Activated naive CD4-positive, alpha-beta T cell treated with Interleukin-2 at 50 U/mL for 16 hours (primary cell): ENCODE results near the gene TCAIM.
A peak's percentile ranks its signal among the peaks of the same experiment; 100 is the strongest.

Experiments
- DNase-seq: peaks from one replicate; pipeline ENCODE4 v3.0.0-alpha.2; 2020

Gene TCAIM, protein sequence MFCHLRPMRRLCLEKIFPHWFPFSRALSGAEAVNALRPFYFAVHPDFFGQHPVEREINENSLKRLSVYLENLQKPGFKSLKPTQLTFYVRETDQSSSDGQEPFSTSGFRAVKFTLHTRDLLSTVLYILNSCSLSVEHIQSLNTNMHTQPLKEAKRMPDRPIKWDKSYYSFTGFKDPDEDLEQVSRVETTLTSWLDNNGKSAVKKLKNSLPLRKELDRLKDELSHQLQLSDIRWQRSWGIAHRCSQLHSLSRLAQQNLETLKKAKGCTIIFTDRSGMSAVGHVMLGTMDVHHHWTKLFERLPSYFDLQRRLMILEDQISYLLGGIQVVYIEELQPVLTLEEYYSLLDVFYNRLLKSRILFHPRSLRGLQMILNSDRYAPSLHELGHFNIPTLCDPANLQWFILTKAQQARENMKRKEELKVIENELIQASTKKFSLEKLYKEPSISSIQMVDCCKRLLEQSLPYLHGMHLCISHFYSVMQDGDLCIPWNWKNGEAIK

DNA sequence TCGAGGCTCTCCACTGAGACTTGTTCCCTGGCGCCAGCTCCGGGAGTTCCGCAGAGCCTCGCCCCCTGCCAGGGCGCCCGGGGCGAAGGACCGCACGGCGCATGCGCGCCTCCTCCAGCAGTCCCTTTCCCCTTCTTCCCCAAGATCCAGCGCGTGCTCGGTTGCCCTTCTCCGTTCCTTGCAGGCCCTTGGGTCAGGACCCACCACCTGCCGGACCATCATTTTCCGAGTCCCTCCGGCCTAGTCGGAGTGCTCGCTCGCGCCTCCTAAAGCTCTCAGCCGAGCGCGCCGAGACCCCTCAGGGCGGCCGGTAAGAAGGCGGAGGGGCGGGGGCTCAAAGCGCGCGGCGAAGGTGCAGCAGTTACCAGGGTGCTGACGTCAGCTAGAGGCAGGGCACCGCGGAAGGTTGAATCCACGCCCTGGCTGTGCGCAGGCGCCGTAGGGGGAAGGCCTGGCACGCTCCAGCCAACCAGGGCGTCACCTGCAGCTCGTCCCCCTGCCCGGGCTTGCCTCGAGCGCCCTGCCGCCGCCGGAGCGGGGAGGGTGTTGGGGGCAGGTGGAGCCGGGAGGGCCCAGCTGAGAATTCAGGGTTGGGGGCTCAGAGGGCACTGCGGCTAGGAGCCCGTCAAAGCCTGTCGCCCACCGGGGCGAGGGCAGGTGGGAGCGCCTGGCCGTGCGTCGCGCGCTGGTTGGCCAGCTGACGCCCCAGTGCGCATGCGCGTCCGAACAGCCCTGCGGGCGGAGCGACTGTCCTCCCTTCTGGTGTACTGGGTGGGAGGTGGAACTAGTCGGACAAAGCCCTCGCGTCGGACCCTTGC lies at the start of gene TCAIM:
TSS of gene TCAIM (plus strand) at position 757 of the 818 bp plus-strand sequence. CDS start 16,017 bp downstream, outside the sequence.
- peak; percentile 99 for DNase-seq

DNA sequence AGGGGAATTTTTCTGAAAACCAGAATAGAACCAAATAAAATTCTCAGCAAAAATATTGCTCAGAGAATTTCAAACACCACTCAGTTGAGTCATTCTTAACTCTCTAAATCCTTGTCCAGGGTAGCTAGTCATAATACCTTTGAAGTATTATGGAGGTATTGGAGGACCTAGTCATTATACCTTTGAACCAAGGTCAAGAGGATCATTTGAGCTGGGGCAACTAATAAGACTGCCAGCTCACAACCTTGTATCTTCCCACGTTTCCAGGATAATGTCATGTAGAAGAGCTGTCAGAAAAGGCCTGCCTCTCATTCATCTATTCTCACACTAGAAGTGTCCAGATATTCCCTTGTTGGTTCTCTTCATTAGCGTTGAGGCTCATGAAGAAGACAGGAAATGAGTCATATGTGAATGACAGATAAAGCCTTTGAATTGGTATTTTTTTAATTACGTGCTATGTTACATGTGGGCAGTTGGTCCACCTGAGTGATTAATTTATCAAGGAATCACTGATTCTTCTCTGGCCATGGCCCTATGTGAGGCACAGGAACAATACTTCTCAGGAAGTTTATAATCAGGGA lies 48.6 kb upstream of the TCAIM start:
- no peak for DNase-seq

DNA sequence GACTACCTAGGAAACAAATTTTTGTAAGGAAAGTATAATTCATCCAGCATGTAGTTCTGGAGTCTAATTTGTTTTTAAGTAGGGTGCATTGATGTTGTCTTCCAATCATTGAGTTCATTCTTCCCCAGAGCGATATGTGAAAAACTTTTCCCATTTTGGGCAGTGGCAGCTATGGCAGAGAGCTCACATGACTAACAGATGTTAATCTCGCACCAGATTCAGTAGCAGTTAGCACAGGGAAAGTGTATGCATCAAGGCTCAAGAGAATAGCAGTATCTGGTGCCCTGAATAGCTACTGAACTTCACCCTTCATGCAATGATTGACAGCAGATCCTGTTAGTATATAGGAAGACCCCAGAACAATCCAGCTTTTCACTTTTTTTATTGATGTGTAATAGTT lies 46.3 kb upstream of the TCAIM start:
- DNase-seq: no peak

DNA sequence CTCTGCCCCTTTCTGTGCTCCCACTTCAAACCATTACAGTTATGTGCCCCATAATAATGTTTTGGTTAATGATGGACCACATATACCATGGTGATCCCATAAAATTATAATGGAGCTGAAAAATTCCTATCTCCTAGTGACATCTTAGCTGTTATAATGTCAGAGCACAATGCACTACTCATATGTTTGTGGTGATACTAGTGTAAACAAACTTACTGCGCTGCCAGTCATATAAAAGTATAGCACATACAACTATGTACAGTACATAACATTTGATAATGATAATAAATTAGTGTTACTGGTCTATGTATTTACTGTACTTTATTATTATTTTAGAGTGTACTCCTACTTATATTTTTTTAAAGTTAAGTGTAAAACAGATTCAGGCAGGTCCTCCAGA lies 45.6 kb upstream of the TCAIM start:
- DNase-seq: no peak

DNA sequence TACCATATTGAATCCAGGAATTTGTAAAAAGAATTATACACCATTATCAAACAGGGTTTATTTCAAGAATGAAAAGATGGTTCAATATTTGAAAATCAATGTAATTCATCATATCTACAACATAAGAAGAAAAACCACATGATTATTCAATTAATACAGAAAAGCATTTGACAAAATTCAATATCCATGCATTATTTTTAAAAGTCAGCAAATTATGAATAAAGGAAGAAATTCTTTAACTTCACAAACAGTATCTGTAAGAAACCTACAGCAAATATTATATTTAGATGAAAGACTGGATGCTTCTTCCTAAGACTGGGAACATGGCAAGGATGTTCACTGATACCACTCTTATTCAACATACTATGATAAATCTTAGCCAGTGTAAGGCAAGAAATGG lies 41.3 kb upstream of the TCAIM start:
- no peak for DNase-seq

DNA sequence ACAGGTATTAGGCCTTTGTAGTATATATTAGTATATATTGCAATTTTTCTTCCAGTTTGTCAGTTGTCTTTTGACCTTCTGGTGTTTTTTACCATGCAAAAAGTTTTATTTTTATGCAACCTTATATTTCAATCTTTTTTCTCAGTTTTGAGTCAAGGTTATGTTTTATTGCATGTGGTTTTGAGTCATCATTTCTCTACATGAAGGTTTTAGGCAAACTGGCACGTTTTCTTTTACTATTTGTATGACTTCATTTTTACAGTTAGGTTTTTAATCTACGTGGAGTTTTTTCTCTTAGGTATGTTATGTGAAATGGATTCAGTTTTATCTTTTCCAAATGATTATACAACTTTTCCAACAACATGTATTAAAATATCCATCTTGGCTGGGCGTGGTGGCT lies 36.8 kb upstream of the TCAIM start:
- no peak for DNase-seq

DNA sequence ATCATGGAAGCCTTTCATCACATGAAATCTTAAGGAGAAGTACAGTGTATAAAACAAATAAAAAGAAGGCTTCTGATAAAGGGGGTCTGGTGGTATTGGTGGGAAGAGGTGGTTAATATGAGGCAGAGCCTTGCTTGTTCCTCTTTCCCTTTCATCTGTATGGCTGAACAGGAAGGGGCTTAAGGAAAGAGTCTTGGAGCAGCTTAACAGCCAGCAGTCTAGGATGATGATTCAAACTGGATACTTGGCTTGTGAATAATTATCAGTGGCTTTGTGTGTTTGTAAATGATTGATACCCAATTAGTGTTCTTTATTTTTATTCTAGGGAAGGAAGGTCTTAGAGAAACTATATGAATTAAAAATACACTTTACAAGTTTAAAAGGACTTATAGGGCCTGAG lies 29.1 kb upstream of the TCAIM start:
- DNase-seq: no peak

DNA sequence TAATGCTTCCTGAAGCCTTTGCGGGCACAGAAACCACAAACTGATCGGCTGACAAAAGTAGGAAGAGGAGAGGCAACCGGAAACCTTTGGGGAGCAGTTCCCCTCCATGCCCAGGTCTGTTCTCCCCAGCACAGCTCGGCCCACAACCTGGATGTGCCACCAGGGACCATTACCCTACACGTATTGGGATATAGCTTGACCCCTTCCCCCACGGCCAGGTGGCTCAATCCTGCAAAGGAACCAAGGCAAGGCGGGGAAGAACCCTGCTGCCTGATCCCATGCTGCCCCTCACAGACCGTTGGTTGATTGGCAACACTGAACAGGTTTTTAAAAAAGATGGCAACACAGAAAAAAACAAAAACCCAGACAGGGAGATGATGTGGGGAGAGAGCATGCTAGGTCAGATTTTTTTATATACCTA lies 19.7 kb upstream of the TCAIM start:
- no peak for DNase-seq

DNA sequence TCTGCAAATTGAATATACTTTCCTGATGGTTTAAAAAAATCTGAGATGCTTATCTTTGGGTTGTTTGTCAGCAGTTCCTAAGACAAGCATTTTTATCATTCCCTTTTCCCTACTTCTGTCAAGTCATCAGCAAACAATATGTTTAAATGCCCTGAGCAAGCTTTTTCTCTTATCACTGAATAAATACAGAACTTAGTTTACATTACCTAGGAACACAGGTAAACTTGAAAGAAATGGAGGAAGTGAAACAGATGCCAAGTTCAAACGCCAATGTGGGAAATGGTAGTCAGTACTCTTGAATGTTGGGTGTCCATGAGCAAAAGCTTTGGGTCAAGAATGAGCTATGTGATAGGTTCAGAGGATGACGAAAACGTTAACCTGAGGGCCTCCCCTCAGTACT lies 17.2 kb upstream of the TCAIM start:
- no peak for DNase-seq

DNA sequence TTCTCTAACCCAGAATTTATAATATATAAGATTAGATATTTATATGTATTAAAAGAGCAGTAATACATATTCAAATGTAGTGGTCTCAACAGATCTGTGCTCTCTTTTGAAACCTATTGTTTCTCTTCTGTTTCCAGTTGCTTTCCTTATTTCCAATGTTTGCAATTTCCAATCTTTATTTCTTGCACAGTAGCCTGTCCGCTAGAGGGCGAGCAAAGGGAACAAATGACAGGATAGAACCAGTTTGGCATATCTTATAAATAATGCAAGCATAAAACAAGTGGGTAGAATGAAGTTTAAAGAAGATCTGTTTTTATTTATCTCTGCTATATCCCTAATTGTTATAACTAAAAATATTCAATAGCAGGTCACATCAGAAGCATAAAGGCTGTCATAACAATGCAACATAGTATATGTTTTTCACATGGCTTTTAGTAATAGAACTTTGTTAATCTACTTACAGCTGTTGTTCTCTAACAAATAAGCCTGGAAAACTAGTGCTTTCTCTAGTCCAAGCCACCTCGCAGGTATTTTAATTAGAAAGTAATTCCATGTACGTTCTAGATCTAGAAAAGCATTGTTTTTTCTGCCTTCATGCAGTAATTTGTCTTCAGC lies 15.1 kb upstream of the TCAIM start:
- peak; percentile 40 for DNase-seq

DNA sequence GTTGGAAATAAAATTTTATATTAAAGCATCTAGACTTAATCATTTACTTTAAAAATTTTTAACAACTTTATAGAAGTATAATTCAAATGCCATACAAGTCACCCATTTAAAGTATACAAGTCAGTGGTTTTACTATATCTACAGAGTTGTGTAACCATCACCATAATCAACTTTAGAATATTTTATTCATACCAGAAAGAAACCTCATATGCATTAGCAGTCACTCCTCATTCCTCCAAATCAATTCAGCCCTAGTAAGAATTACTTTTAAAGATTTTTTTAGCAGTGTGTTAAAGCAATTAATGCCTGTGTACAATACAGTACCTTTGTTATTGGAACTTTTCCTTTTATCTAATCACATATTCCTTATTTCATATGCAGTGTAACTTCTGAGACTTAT lies 14.0 kb upstream of the TCAIM start:
- DNase-seq: no peak

DNA sequence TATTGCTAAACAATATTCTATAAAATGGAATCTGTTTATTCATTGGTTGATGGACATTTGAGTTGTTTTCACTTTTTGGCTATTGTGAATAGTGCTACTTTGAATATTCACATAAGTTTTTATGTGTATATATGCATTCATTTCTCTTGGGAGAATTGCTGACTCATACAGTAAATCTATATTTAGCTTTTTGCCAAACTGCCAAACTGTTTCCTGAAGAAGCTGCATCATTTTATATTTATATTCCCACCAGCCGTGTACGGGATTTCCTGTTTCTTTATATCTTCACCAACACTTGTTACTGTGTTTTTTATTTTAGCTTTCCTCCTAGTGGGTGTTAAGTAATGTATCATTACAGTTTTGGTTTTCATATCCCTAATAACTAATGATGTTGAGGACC lies 12.5 kb upstream of the TCAIM start:
- no peak for DNase-seq

DNA sequence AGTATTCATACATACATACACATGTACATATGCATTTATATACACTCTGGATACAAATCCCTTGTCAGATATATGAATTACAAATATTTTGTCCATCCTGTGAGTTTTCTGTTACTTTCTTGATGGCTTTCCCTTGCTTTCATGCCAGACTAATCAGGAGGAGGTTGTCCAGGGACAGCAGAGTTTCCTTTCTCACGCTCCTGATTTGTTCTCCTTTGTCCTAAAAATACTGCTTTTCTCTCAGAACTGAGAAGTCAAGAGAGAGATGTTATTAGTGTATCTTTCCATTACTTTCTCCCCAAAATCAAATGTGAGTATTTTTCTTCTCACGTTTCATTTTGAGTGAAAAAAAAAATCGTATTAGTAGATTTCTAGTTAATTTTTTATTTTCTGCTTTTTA lies 12.1 kb upstream of the TCAIM start:
- no peak for DNase-seq

DNA sequence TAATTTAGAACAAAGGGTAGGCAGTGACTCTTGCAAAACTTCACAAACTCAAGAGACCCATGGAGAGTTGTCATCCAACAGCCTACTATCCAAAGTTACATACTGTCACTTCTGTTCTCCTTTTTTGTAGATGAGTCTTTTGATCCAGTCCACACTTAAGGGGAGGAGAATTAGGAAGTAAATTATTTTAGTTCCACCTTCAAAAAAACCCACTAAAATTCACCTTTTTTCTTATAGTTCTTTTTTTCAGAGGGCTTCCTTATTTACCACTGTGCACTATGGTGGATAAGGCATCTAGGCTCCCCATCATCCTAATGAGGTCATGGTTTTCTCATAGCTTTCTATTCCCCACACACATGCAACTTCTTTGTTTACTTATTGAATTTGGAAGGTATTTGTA lies 8.6 kb upstream of the TCAIM start:
- DNase-seq: no peak

DNA sequence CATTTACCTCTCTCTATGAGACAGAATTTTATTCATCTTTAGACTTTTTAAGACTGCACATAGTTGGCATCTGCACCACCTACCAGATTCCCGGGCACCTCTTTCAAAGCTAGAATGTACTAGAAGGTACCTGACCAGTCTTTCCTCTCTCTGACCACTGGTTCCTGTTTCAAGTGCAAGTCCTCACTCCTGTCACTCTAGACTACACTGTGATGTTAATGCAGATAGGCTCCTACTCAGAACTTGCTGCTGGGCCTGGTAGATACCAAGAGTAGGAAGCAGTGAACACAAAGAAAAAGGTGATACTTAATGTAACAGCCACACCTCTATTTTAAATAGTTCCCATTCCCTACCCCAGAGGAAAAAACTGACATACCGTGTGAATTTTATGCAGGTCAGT lies 8.1 kb upstream of the TCAIM start:
- DNase-seq: no peak

DNA sequence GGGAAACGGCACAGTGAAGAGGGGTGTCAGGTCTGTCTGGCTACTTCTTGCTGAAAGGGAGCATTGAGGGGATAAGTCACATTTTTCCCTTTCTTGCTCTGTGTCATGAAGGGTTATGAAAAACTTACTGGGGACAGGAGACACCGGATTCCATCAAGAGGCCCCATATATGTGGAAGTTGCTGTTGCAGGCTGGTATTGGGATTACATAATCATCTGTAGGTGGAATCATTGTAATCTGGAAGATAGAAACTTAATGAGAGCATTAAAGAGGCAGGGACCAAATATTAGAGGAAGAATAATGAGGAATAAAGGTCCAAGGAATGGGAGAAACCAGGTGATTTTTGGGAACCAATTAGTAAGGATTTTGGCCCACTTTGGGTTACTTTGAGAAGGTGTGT lies 4.2 kb upstream of the TCAIM start:
- no peak for DNase-seq

DNA sequence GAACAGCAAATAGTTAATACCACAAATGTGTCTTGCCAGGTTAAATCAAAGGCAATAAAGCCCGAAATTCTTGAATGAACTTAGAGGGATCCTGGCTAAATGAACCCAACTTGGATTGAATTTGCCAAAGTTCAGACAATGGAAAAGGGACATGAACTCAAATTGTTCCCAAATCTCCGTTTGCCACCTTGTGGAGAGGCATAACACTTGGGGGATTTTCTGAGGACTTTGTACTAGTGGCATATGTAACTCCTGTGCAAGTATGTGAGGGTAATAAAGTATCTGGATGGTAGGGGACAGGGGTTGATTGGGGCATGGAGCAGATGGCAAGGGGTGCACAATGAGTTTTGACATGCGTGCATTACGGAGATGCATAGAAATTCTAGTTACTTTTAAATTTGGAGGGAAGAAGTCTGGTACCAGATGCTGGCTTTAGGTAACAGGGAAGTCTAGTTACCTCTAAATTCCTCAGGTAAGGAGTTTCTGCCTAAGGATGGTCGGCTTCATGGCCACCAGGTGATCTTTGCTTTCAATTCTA lies 1.2 kb upstream of the TCAIM start:
- no peak for DNase-seq

DNA sequence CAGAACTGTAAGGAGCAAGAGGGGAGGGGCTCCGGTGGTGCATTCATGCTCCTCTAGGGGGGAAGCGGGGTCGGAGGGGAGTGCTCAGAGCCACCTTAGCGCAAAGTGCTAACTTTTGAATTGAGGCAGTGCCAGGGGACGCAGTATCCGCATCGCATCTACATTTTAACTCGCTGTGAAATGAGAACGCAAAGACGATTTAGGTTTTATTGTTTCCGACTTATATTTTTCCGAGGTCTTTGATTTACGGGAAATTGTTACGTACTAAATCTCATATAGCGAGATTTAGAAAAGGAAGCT lies 212 bp downstream of the TCAIM start:
- no peak for DNase-seq

DNA sequence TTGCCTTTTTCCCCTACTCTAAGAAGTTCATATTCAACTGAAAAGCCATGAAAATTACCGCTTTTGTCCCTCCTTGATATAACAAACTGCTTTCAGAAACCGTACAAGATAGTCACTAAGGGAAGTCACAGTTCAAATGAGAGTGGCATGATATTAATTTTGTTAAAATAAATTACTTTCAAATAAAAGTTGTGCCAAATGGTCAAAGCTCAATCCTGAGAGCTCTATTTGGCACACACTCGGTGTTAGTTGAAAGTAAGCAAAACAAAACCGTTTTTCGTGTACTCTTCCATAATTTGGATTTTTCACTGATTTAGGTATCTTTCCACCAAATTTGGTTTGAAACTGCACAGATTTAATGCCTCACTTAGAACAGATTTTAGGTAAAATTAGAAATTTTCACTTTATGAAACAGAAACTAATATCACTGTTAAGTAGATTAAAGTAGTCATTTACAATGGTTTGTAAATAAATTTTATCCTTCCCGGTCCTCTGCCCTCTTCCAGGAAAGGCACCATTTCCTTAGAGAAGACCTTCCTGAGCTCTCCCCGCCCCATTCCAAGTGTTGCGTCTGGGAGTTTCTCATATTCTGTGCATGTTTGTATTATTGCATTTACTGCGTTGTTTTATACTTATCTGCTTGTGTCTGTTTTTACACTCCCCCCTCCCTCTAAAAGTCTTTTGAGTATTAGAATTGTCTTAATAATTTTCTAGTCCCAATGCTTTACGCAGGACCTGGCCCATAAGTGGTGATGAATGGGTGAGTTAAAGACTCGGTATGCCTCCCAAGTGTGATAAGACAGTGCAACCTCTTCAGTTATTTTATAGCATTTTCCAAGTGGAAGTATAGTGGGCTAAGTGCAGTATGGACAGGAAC lies 853 bp downstream of the TCAIM start:
- DNase-seq: no peak

DNA sequence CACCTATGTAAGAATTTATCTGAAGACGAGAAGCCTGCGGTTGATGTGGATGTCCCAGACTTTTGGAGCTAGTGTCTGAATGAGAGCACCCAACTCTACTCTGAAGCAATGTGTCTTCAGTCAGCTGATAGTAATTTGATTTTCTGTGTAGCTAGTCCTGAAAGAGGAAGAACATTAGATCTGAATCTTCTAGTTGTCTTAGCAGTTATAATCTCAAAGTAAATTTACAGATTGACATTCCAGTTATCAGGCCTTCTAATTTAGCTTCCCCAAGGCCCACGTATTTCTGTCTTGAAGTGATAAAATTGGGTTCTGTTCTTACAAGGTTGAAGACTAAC lies 1.5 kb downstream of the TCAIM start:
- DNase-seq: no peak

DNA sequence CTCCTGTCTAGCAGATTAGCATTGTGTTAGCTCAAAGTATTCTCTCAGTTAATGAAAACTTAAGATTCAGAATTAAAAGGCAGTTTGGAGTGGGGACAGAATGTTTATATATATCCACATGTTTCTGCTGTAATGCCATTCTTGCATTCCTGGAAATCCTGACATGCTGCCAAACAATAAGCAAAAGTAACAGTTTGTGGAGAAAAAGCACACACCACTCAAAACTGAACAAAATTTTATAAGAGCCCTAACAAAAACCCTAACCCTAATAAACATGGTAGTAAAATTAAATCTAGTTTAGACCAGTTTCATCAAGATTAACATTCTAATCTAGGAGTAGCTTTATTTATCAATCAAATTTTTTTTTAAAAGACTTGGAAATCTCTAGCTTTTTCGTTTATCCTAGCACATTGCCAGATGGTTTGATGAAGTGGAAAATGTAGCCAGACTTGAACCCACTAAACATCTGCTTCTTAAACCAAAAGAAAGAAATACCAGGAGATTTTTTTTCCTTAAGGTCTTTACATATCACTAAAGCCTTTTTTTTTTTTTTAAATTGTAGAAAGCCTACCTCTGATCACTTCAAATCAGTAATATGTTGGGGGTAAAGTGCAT lies 3.7 kb downstream of the TCAIM start:
- no peak for DNase-seq

DNA sequence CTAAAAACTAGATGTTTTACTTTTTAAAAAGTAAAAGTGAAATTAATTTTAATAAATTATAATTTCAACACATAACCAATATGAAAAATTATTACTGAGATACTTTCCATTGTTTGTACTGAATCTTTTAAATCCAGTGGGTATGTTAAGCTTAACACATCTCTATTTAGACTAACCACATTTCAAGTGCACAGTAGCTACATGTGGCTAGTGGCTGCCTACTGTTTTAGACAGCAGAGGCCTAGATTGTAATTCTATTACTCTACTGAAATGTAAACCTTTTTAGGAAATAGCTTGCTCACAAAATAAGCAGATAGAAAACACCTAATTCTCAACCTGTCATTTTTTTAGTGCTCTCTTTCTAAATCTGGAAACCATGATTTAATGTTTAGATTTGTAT lies 4.9 kb downstream of the TCAIM start:
- DNase-seq: no peak
